ENCODE results near the gene SPEN.

- TF ChIP-seq CTCF (IDR thresholded peaks at IDR 0.05): no peak
- TF ChIP-seq EP300 (IDR thresholded peaks at IDR 0.05): no peak
Observed at GRCh38 chr1:15985611-15986297, 138.2 kb downstream of the SPEN start.

Data from esophagus muscularis mucosa (tissue), 3 donors.